Upper lobe of right lung (tissue), 1 donor: Measurements from ENCODE around the gene OR1F1. TPM values are rescaled to one million over a fixed set of nuclear protein-coding genes. Genes with fewer than 3 reads are reported as not detected.

ENCODE experiments used
- ATAC-seq: fragments of 200-7000 bp; cut with Tn5 transposase; one replicate; pipeline ENCODE4 v1.9.1; 2020; ENCODE audit warnings: mild to moderate bottlenecking, moderate library complexity
- DNase-seq: peaks from one replicate; pipeline ENCODE4 v3.0.0-alpha.2; 2020
- H3K27ac ChIP-seq: fragments of 200-600 bp; one replicate; pipeline ENCODE4 v1.8.0; 2022
- H3K27me3 ChIP-seq: fragments of 200-600 bp; one replicate; pipeline ENCODE4 v1.8.0; 2022; ENCODE audit warnings: mild to moderate bottlenecking
- H3K36me3 ChIP-seq: fragments of 200-600 bp; one replicate; pipeline ENCODE4 v1.8.0; 2022
- H3K4me1 ChIP-seq: fragments of 200-600 bp; one replicate; pipeline ENCODE4 v1.8.0; 2022
- H3K4me3 ChIP-seq: fragments of 200-600 bp; one replicate; pipeline ENCODE4 v1.8.0; 2022; ENCODE audit warnings: mild to moderate bottlenecking
- H3K9me3 ChIP-seq: fragments of 200-600 bp; one replicate; pipeline ENCODE4 v1.8.0; 2022
- CTCF ChIP-seq: fragments of 200-600 bp; IDR thresholded peaks from one replicate; pipeline ENCODE4 v1.8.0; 2022; ENCODE audit warnings: antibody characterized with exemption
- intact Hi-C: fragments of 100-400 bp; cut with DNase I; formaldehyde crosslinking; loops from one replicate; pipeline ENCODE4 v1.11.0; 2022
- total RNA-seq: library from RNA; stranded (reverse); fragmentation: NEBNext Ultra II Directional; extraction: Animal tissue kit (Norgen Biotek cat#: 25700); gene quantifications from one replicate; pipeline ENCODE4 v1.2.1, GENCODE V29; 2021
- donor health status: DM: no; HTN: yes; CAD: no; lungs with severe emphysema.

OR1F1 gene
- total RNA-seq, 1 donor from 2014 or later = not detected

- Histone ChIP-seq H3K4me1 (peaks cover 11% of the 10 kb centered on the region), H3K4me3 (peak overlapping the region; percentile 71), H3K36me3 (no peaks in the 10 kb centered on the region), H3K27ac (peak overlapping the region; percentile 87), H3K9me3 (no peaks in the 10 kb centered on the region), H3K27me3 (no peaks in the 10 kb centered on the region)
- no peak for DNase-seq
- intact Hi-C loops = no loop called here
- TF ChIP-seq CTCF = no peak
- peak; percentile 12 for ATAC-seq
These were observed 29.9 kb upstream of the OR1F1 start for GRCh38 chr16:3158026-3158509.

- H3K27me3 ChIP-seq = no peaks in the 10 kb centered on the region
- H3K27ac ChIP-seq = peak overlapping the region; percentile 87
- ATAC-seq (peak; percentile 95), DNase-seq (peak; percentile 95)
- no peaks in the 10 kb centered on the region for H3K36me3 ChIP-seq
- TF ChIP-seq CTCF = no peak
- H3K9me3 ChIP-seq = no peaks in the 10 kb centered on the region
- peaks cover 11% of the 10 kb centered on the region for H3K4me1 ChIP-seq
- peak overlapping the region; percentile 71 for H3K4me3 ChIP-seq
- intact Hi-C loops = no loop called here
These were observed 29.3 kb upstream of the OR1F1 start for GRCh38 chr16:3158510-3159314.

GRCh38 chr16:3161235-3162018 is 26.6 kb upstream of the OR1F1 start:
- H3K27ac ChIP-seq = no peak overlapping the region
- DNase-seq (no peak), ATAC-seq (no peak)
- TF ChIP-seq CTCF = no peak
- H3K9me3 ChIP-seq = no peaks in the 10 kb centered on the region
- peaks cover 14% of the 10 kb centered on the region for H3K4me1 ChIP-seq
- intact Hi-C loops = no loop called here
- H3K36me3 ChIP-seq = no peaks in the 10 kb centered on the region
- no peak overlapping the region for H3K4me3 ChIP-seq
- H3K27me3 ChIP-seq = no peaks in the 10 kb centered on the region

GRCh38 chr16:3164121-3164991 is 23.6 kb upstream of the OR1F1 start:
- ATAC-seq = no peak
- no peak overlapping the region for H3K27ac ChIP-seq
- H3K27me3 ChIP-seq = peaks cover 20% of the 10 kb centered on the region
- peaks cover 4% of the 10 kb centered on the region for H3K4me1 ChIP-seq
- TF ChIP-seq CTCF = no peak
- no peaks in the 10 kb centered on the region for H3K9me3 ChIP-seq
- no peak for DNase-seq
- H3K4me3 ChIP-seq = no peak overlapping the region
- H3K36me3 ChIP-seq = no peaks in the 10 kb centered on the region
- intact Hi-C loops = no loop called here

GRCh38 chr16:3165111-3165822 is 22.7 kb upstream of the OR1F1 start:
- no peaks in the 10 kb centered on the region for H3K9me3 ChIP-seq
- H3K36me3 ChIP-seq = no peaks in the 10 kb centered on the region
- H3K4me1 ChIP-seq = peaks cover 4% of the 10 kb centered on the region
- no peak for TF ChIP-seq CTCF
- H3K27ac ChIP-seq = no peak overlapping the region
- no peak for ATAC-seq
- H3K4me3 ChIP-seq = peak overlapping the region; percentile 19
- H3K27me3 ChIP-seq = peaks cover 30% of the 10 kb centered on the region
- no peak for DNase-seq
- intact Hi-C loops = no loop called here
